Neuron (in vitro differentiated cells): ENCODE results near the gene COL6A1.

Source experiments
- H2AFZ ChIP-seq: one replicate; pipeline ENCODE4 v1.6.1; 2013; ENCODE audit warnings: low read depth, mild to moderate bottlenecking, inconsistent platforms, low read length, moderate library complexity
- H3K27me3 ChIP-seq: one replicate; pipeline ENCODE4 v1.6.1; 2013; ENCODE audit warnings: low read length; ENCODE audit not compliant: insufficient read depth
- H3K36me3 ChIP-seq: one replicate; pipeline ENCODE4 v1.6.1; 2013; ENCODE audit warnings: low read length; ENCODE audit not compliant: insufficient read depth
- H3K4me1 ChIP-seq: one replicate; pipeline ENCODE4 v1.6.1; 2013; ENCODE audit warnings: low read length; ENCODE audit not compliant: insufficient read depth
- H3K4me3 ChIP-seq: 2 replicates; pipeline ENCODE4 v1.5.1; 2013; ENCODE audit warnings: mild to moderate bottlenecking, low read length, moderate library complexity
- H3K9me3 ChIP-seq: one replicate; pipeline ENCODE4 v1.6.1; 2013; ENCODE audit warnings: low read length

Gene COL6A1

GRCh38 chr21:45993210-45994085, 11.9 kb downstream of the COL6A1 start:
- Histone ChIP-seq H3K36me3 (peaks cover 41% of the 10 kb centered on the region), H3K9me3 (no peaks in the 10 kb centered on the region)

GRCh38 chr21:45994086-45994661, 12.6 kb downstream of the COL6A1 start:
- Histone ChIP-seq H3K27me3 (no peaks in the 10 kb centered on the region), H3K4me1 (no peaks in the 10 kb centered on the region), H3K9me3 (no peaks in the 10 kb centered on the region), H3K36me3 (peaks cover 42% of the 10 kb centered on the region), H3K4me3 (no peak overlapping the region), H2AFZ (no peak overlapping the region)

More at GRCh38 chr21:45993210-45994085, 11.9 kb downstream of the COL6A1 start:
- Histone ChIP-seq H3K4me1 (no peaks in the 10 kb centered on the region), H3K4me3 (no peak overlapping the region), H3K27me3 (no peaks in the 10 kb centered on the region), H2AFZ (no peak overlapping the region)

- no peaks in the 10 kb centered on the region for H3K27me3 ChIP-seq
- peaks cover 42% of the 10 kb centered on the region for H3K36me3 ChIP-seq
- H3K4me1 ChIP-seq, result no peaks in the 10 kb centered on the region
- H3K9me3 ChIP-seq, result no peaks in the 10 kb centered on the region
- H3K4me3 ChIP-seq, result no peak overlapping the region
- no peak overlapping the region for H2AFZ ChIP-seq
These were observed 13.5 kb downstream of the COL6A1 start for GRCh38 chr21:45994759-45995685.

GRCh38 chr21:45995686-45996179, 14.2 kb downstream of the COL6A1 start:
- Histone ChIP-seq H3K27me3 (no peaks in the 10 kb centered on the region), H3K36me3 (peaks cover 39% of the 10 kb centered on the region), H3K4me3 (no peak overlapping the region), H3K9me3 (no peaks in the 10 kb centered on the region), H2AFZ (no peak overlapping the region), H3K4me1 (no peaks in the 10 kb centered on the region)

- H3K27me3 ChIP-seq, result no peaks in the 10 kb centered on the region
- H3K9me3 ChIP-seq, result no peaks in the 10 kb centered on the region
- H3K4me1 ChIP-seq, result no peaks in the 10 kb centered on the region
- H3K4me3 ChIP-seq, result no peak overlapping the region
- peaks cover 39% of the 10 kb centered on the region for H3K36me3 ChIP-seq
- no peak overlapping the region for H2AFZ ChIP-seq
These were observed 15.0 kb downstream of the COL6A1 start for GRCh38 chr21:45996311-45997204.

- Histone ChIP-seq H3K4me3 (no peak overlapping the region), H3K9me3 (no peaks in the 10 kb centered on the region), H3K27me3 (no peaks in the 10 kb centered on the region), H2AFZ (no peak overlapping the region), H3K4me1 (no peaks in the 10 kb centered on the region), H3K36me3 (peaks cover 36% of the 10 kb centered on the region)
These were observed 15.6 kb downstream of the COL6A1 start for GRCh38 chr21:45997205-45997494.

GRCh38 chr21:45997495-45998275, 16.1 kb downstream of the COL6A1 start:
- Histone ChIP-seq H2AFZ (no peak overlapping the region), H3K36me3 (peaks cover 31% of the 10 kb centered on the region), H3K9me3 (no peaks in the 10 kb centered on the region), H3K27me3 (no peaks in the 10 kb centered on the region), H3K4me1 (no peaks in the 10 kb centered on the region), H3K4me3 (no peak overlapping the region)

- Histone ChIP-seq H3K4me1 (no peaks in the 10 kb centered on the region), H3K4me3 (no peak overlapping the region), H2AFZ (no peak overlapping the region), H3K27me3 (no peaks in the 10 kb centered on the region), H3K9me3 (no peaks in the 10 kb centered on the region), H3K36me3 (peaks cover 30% of the 10 kb centered on the region)
These were observed 16.7 kb downstream of the COL6A1 start for GRCh38 chr21:45998276-45998701.

GRCh38 chr21:45998871-45999580, 17.5 kb downstream of the COL6A1 start:
- no peak overlapping the region for H3K4me3 ChIP-seq
- no peaks in the 10 kb centered on the region for H3K9me3 ChIP-seq
- H2AFZ ChIP-seq, result no peak overlapping the region
- no peaks in the 10 kb centered on the region for H3K27me3 ChIP-seq
- H3K4me1 ChIP-seq, result no peaks in the 10 kb centered on the region
- H3K36me3 ChIP-seq, result peaks cover 35% of the 10 kb centered on the region

- H3K36me3 ChIP-seq, result peaks cover 30% of the 10 kb centered on the region
- no peak overlapping the region for H2AFZ ChIP-seq
- no peaks in the 10 kb centered on the region for H3K9me3 ChIP-seq
- no peaks in the 10 kb centered on the region for H3K27me3 ChIP-seq
- no peaks in the 10 kb centered on the region for H3K4me1 ChIP-seq
- H3K4me3 ChIP-seq, result no peak overlapping the region
These were observed 18.1 kb downstream of the COL6A1 start for GRCh38 chr21:45999581-46000181.

GRCh38 chr21:46000182-46000730, 18.7 kb downstream of the COL6A1 start:
- no peak overlapping the region for H3K4me3 ChIP-seq
- H3K4me1 ChIP-seq, result no peaks in the 10 kb centered on the region
- H3K36me3 ChIP-seq, result peaks cover 29% of the 10 kb centered on the region
- no peak overlapping the region for H2AFZ ChIP-seq
- H3K27me3 ChIP-seq, result no peaks in the 10 kb centered on the region
- no peaks in the 10 kb centered on the region for H3K9me3 ChIP-seq
